HL-60/S4 (cell line): ENCODE measurements around the gene ZNF770.
"Not testable (repeated sequence)": the region's sequence is repeated elsewhere in the genome, so short reads cannot be mapped to it uniquely, and the experiment has no call there.

ENCODE experiments used
- in situ Hi-C: fragments of 300-500 bp; cut with MboI; formaldehyde crosslinking; loops from 2 replicates; pipeline ENCODE4 v1.14.3; 2022; ENCODE audit warnings: low sequenced_read_pairs

Gene ZNF770

GRCh38 chr15:34976073-34976472 lies 12.0 kb downstream of the ZNF770 start:
- in situ Hi-C loops: no loop called here

GRCh38 chr15:34973512-34973911 lies 14.6 kb downstream of the ZNF770 start:
- in situ Hi-C loops: no loop called here

GRCh38 chr15:34970098-34970643 lies 17.9 kb downstream of the ZNF770 start:
- in situ Hi-C loops: not testable (repeated sequence)

DNA sequence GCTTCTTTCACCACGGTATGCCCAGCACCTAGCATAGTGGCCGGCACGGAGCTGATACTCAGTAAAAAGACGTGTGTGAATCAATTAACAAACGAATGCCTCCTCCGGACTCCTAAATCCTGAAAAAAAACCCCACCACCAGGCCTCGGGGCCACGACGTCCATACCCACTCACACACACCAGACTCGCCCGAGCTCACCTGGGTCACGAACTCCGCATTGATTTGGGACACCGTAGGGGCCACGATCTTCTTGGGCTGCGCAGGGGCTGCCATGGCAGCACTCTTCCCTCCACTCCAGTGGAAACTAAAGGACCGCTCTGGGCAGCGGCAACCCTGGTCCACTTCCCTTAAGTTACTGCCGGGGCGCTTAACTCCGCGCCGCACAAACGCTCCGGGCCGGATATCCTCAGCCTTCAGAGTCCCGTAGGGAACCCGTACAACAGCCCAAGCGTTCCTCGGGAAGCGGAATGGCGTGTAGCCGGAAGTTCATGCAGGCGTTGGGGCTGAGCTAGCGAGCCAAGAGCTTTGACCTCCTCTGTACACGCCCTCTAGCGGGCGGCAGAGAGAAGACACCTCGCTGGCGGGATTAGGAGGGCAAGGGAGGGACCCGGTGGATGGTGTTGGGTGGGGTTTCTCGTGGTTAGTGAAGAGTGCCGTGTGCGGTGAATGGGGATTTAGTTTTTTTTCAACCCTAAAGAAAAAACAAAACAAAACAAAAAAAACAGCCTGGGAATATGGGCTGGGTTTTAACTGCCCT lies 18.6 kb downstream of the ZNF770 start, which contains the start of gene AQR:
AQR (minus strand) TSS at position 403 of the 758 bp plus-strand sequence; CDS start at position 274, 129 bp downstream.
- in situ Hi-C loops: no loop called here

DNA sequence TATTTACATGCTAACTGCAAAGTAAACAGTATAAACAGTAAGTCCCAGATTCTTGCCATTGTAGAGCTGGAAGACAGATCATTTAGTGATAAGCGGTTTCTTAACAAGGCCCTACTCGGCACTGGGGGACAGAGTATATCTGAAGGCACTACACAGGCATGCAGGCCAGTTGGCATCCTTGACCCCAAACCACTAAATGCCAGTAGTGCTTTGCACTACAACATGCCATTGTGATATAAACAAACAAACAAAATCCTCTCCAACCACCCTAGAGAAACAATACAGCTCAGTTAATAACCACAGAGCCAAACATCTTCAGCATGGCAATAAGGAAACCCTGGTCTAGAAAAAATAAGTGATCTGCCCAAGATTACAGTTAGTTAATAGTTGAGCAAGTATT lies 23.8 kb downstream of the ZNF770 start:
- in situ Hi-C loops: no loop called here

DNA sequence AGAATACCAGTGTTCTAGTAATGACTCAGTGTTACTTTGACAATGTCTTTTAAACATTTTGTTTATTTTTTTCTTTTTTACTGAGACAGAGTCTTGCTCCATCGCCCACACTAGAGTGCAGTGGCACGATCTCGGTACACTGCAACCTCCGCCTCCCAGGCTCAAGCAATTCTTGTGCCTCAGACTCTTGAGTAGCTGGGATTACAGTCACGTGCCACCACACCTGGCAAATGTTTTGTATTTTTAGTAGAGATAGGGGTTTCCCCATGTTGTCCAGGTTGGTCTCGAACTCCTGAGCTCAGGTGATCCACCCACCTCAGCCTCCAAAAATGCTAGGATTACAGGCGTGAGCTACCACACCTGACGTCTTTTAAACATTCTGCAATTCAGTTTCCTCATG lies 34.2 kb downstream of the ZNF770 start:
- in situ Hi-C loops: no loop called here

GRCh38 chr15:34952481-34952880 lies 35.6 kb downstream of the ZNF770 start:
- in situ Hi-C loops: no loop called here

DNA sequence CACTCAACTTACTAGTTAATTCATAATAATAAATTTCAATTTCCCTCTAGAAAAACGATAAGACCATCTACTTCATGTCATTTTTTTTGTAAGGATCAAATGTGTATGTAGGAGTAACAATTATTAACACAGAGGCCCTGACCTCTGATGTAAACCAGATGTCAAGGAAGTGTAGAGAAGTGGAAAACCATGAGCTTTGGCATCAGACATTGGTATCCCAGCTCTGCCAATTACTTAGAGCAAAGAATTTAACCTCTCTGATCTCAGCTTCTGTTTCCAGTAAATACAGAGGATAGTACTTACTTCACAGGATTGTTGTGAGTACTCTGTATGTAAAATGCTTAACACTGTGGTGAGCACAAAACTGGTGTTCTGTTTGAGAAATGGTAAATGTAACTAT lies 36.1 kb downstream of the ZNF770 start:
- in situ Hi-C loops: no loop called here

DNA sequence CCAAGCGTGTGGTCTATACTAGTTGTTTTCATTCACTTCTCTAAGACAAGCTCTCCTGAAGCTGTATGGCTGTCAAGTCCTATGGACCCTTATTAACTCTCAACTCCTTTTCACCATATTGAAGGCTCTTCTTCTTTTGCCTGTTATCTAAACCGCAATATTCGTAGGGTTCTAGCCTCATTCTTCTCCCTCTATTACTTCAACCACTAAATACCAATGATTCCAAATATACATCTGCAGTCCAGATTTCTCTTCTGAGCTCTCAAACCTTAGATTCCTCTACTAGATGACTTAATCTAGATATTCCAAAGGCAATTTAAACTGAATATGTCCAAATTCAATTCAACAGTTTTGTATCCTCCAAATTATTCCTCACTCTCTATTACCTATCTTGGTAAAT lies 43.2 kb downstream of the ZNF770 start:
- in situ Hi-C loops: no loop called here

GRCh38 chr15:34943711-34944110 lies 44.4 kb downstream of the ZNF770 start:
- in situ Hi-C loops: no loop called here

DNA sequence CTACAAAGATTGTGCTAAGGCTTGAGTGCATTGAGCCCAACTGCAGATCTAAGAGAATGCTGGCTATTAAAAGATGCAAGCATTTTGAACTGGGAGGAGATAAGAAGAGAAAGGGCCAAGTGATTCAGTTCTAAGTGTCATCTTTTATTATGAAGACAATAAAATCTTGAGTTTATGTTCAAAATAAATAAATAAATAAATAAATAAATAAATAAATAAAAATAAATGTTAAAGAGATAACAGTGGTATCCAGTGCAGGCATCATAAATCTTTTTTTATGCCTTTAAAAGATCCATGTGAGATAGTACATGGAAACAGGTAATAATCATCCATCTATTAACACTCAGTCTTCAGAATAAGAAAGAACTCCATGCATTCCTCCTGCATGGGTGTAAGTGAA lies 44.8 kb downstream of the ZNF770 start:
- in situ Hi-C loops: not testable (repeated sequence)

DNA sequence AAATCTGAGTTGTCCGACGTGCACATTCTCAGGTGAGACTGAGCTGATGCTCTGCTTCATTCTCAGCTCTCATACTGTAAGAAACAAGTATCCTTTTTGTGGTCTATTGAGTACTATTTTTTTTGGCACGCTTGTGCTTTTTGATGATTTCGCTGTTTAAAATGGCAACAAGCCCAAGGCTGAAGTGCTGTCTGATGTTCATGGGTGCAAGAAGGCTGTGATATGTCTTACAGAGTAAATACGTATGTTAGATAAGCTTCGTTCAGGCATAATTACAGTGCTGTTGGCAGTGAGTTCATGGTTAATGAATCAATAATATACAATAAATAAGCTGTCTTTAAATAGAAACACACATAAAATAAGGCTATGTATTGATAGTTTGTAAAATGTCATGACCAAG lies 45.7 kb downstream of the ZNF770 start:
- in situ Hi-C loops: no loop called here

DNA sequence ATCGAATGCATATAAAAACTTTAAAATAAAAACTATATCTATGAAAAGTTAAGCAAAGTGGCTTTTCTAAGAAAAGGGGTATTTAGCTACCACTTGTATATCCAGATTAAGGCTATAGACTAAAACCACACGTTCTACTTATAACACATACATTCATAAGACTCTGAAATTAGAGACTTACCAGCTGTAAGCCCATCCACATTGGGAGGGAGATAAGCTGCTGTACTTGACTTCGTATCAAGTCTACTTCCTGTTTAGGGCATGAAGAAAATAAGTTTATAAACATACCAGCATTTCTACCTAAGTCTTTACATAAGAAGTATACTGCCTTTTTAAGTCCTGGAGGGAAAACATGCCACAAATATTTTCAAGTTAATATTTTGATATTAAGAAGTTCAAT lies 46.3 kb downstream of the ZNF770 start:
- in situ Hi-C loops: no loop called here

DNA sequence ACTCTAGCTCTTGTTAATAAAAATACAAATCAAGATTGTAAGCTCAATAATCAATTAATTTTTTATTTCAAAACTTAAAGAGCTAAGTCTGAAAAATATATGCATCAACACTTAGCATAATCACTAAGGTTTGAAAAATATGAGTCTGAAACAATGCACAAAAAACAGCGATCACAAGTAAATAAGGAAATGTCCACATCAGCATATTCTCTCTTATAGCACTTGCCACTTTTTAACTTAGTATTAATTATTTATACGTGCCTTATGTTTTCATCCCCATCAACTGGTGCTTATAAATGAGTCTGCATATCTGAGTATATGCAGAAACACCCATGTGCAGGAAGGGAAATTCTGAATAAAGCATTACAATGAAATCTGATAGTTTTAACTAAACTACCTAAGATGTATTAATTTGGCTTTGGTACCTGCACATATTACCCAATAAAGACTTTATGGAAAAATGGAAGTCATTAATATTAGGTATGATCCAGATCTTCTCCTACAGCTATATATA lies 46.8 kb downstream of the ZNF770 start:
- in situ Hi-C loops: no loop called here

DNA sequence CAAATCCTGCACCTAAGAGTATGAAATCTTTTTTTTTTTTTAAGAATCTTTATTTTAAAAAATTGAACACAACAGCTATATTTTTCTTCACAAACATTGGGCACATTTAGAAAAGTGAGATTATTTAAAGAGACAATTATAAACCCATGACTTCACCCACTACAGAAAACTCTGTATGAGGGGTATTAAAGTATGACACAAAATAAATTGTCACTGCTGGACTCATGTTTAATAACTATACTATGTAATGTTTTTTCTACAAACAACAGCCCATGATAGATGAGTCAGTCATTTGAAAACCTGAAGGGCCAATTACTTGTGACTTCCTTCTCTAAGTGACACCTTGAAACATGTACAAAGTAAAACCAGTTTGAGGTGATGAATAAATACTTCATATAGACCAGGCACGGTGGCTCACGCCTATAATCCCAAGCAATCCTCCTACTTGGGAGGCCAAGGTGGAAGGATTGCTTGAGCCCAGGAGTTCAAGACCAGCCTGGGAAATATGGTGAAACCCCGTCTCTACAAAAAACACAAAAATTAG lies 54.6 kb downstream of the ZNF770 start:
- in situ Hi-C loops: no loop called here

GRCh38 chr15:34928349-34928748 lies 59.7 kb downstream of the ZNF770 start:
- in situ Hi-C loops: not testable (repeated sequence)
